IMR-90 (cell line): ENCODE data around the gene FAM47A.

Experiments
- NFE2L2 ChIP-seq: fragments of 150-350 bp; IDR thresholded peaks from 2 replicates; pipeline ENCODE4 v1.6.1; 2016; ENCODE audit warnings: low read depth, mild to moderate bottlenecking, low read length
- RCOR1 ChIP-seq: IDR thresholded peaks from 2 replicates; pipeline ENCODE4 v1.6.1; 2012; ENCODE audit warnings: mild to moderate bottlenecking, low read length, improper control_type of control experiment; ENCODE audit not compliant: insufficient replicate concordance
- TF ChIP-seq, protein P1 (sequence below): conservative IDR thresholded peaks from 2 replicates; pipeline ENCODE4 v1.5.1; 2012; ENCODE audit warnings: mild to moderate bottlenecking, low read depth, low read length, improper control_type of control experiment

DNA sequence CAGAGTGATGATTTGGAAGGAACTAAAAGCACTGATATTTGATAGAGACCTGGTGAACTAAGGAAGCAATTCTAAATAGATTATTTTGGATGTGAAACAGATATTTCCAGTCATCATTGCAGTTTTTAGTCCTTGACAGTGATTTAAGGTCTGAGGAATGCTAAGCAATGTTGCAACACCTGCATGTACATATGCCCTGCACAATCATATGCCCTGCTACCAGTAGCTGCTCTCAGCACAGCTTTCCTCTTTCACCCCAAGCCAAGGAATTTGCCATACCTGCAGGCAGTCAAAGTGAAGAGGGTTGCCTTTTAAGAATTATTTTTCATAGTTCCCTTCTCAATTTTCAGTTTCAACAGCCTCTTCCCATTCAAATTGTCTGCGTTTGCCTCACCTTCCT, 8.7 kb upstream of the FAM47A start:
- TF ChIP-seq RCOR1 (no peak), NFE2L2 (no peak)
- TF ChIP-seq, protein P1, sequence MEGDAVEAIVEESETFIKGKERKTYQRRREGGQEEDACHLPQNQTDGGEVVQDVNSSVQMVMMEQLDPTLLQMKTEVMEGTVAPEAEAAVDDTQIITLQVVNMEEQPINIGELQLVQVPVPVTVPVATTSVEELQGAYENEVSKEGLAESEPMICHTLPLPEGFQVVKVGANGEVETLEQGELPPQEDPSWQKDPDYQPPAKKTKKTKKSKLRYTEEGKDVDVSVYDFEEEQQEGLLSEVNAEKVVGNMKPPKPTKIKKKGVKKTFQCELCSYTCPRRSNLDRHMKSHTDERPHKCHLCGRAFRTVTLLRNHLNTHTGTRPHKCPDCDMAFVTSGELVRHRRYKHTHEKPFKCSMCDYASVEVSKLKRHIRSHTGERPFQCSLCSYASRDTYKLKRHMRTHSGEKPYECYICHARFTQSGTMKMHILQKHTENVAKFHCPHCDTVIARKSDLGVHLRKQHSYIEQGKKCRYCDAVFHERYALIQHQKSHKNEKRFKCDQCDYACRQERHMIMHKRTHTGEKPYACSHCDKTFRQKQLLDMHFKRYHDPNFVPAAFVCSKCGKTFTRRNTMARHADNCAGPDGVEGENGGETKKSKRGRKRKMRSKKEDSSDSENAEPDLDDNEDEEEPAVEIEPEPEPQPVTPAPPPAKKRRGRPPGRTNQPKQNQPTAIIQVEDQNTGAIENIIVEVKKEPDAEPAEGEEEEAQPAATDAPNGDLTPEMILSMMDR: no peak
